Smooth muscle cell of the brain vasculature (primary cell): Measurements from ENCODE around the gene AFF4.
A peak's percentile ranks its signal among the peaks of the same experiment; 100 is the strongest.
"Not testable (repeated sequence)": the region's sequence is repeated elsewhere in the genome, so short reads cannot be mapped to it uniquely, and the experiment has no call there.

Source experiments
- DNase-seq: peaks from one replicate; pipeline ENCODE4 v3.0.0-alpha.2; 2012; ENCODE audit warnings: low read depth, low spot score

The AFF4 gene

DNA sequence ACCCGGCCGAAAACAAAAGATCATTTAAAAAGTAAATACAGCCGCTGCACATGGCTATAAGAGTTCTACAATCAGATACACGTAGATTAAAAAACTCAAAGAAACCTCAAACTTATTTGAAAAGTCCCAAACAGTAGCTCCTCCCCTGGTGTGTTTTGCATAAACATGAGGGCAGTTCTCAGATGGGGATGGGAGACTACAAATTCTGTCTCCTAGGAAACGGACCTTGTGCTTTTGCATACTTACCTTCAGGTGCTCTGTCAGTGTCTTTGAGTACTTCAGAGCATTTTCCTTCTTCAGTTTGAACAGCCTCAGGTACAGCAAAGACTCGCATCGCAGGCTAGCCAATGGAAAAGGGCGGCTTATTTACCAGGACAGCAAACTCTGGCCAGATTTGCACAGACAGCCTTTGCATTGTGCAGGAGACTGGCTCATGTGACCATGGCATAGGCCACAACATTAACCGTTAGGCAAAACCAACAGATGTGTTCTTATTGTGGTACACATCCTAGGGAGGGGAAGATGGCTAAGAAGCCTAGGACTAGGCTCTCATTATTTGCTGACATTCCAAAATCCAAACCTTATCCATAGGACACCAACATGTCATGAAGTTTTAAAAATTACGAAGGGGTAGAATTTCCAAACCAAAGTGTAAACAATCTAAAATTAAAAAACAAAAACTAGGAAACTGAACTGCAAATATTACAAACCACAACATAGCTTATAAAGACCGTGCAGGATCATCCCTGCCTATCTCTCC lies 77.2 kb downstream of the AFF4 start:
- no peak for DNase-seq

DNA sequence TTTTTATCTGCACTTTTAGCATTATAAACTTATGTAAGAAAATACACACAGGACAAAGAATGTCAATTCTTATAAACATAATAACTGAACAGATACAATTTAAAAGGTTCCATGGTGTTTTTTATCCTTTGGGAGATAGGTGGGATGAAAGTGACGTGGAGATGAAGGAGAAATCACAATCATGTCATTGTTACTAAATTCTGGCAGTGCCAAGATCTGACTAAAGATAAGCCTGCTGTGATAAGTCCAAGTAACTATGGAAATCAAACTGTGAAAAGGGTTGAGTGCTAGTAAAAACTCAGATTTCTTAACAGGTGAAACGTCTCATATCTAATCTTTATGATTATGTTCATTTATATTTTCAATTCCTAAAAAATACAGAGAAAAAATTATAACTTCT lies 78.9 kb downstream of the AFF4 start:
- DNase-seq: no peak

DNA sequence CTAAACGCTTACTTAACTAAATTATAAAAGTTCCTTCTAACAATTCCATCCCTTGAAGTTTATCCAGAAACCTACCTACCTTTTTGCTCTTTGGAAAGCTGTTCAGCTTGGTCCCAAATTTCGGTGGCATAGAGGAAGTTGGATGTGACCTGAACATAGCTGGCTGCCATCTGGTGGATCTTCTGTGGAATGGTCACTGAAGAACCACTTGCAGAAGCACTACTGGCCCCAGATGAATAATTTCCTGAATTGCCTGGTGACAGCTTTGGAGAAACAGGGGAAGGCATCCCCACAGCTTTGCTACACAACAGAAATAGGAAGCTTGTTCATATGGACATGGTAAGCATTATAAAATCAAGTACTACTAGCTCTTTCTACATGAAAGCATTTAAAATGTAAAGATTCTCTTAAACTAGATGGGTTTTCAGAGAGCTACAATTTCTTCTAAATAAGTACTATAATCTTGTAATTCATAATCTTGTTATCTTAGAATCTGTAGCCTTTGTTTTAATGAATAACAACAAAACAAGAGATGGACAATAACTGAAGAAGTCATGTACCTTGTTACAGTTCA lies 80.1 kb downstream of the AFF4 start:
- DNase-seq: peak; percentile 23

DNA sequence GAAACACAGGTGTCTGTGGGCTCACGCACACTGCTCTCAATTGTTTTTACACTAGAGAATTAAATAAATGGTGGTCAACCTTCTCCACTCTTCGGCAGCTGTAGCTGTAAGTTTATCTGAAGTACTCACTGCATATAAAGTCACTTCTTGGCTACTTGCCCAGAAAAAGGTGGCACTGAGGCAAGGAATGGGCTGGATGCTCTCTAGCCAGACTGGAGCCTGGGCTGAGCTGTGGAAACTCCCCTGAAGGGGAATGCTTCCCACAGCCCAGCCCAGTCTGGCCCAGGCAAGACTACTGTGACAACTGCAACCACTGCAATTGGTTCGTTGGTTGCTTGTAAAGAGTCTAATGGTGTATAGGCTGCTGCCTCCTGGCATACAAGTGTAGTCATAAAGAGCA lies 85.5 kb downstream of the AFF4 start:
- no peak for DNase-seq

DNA sequence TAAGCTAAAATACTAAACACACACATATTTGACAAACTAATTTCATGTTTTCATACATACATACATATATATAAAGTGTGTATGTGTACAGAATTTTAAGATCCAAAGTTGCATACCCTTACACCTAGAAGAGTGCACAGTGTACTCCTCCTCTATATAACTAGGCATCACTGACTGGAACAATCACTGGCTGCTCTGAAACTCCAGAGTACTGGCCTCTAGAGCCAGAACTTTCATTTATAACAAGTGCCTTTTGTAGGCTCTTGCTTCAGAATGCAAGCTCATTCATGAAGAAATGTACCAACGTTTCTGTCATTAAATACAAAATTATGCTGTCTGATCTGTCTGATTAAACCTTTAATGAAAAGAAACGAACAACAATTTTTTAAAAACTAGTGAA lies 86.0 kb downstream of the AFF4 start:
- no peak for DNase-seq

DNA sequence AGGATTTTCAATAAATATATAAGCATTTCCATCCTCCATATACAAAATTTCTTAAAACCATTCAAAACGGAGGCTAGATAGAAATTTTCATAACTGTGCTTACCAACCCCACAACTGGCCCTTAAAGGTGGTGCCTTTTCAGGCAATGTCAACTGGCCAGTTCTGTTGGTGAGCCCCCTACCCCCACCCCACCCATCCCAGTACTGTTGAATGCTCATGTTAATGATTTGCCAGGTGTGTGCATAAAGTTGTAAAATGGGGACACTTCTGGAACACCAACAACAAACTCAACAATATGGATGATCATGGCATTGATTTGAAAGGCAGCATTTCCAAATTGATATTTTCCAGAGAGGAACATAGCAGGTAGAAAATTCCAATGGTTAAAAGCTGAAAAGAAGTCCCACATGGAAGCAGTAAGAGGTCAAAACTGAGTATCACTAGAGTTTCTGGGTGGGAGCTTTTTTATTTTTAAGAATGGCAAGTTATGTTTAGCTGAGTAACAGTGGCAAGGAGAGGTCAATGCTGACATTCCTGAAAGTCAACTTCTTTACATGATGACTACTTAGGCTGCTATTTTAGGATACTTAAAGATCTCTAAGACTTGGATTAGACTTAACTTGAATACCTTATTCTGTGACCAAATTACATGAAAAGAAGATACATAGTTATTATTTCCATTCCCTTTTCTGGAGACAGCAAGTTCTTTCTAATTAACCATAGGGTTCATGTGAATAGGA lies 87.2 kb downstream of the AFF4 start:
- DNase-seq: no peak

DNA sequence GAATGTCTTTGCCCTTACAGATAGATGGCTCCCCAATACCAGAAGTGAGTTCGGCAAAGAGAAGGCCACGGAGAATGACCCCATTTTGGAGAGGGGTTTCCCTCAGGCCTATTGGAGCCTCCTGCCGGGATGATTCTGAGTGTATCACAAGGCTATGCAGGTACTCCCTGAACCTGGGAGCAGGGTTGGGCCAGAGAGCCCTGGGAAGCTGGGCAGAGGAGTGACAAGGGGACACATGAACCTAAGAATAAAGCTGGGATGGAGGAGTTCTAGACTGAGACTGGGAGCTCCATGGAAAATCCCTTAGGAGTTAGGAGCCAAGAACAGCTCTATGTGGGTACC lies 89.5 kb downstream of the AFF4 start:
- DNase-seq: no peak

DNA sequence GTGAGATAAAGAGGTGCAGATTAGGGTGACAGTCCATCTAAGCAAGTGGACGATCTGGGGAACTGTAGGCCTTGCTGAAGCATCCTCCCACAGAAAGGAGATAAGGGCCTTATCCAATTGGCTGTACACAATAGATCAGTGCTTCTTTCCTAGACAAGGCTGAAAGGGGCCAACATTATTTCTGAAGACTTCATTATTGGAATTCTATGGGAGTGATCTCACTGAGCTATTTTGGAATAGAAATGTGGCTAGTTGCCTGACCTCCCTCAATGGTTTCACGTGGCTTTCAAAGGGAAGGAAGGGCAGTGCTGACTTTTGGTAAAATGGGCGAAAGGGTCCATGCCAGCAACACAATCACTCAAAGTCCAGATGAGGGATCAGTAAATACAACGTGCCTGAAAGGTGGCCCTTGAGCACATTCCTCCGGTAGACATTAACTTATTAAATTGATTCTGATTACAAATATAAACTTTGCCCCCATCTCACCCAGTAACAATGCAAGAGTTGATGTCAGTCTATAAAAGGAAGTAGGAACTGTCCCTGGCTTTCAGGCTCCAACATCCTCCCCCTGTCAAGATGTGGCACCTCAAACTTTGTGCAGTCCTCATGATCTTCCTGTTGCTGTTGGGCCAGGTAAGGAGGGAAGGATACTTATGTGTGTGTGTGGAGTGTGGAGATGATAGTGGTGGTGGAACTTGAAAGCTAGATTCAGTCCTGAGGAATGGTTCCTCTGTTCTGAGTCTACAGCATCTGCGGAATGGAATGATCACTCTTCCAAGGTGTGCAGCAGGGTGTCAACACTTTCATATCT lies 90.1 kb downstream of the AFF4 start, which contains the start of gene LEAP2:
LEAP2 (plus strand) TSS at position 550 of the 811 bp plus-strand sequence; CDS start at position 577, 27 bp downstream.
- no peak for DNase-seq

DNA sequence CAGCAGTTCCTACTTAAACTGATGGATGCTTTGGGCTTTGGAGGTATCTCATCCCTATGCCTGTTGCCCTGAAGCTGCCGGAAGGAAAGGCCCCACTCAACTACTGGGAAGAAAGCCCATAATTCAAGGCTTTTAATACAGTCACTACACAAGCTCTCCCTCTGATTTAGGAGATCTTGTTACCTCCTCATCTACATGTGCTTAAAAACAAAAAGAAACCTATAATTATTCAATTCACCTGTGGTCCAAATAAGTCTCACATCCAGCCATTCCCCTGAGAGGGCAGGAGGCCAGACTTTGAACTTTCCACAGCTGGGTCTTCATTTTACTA lies 90.7 kb downstream of the AFF4 start:
- no peak for DNase-seq

DNA sequence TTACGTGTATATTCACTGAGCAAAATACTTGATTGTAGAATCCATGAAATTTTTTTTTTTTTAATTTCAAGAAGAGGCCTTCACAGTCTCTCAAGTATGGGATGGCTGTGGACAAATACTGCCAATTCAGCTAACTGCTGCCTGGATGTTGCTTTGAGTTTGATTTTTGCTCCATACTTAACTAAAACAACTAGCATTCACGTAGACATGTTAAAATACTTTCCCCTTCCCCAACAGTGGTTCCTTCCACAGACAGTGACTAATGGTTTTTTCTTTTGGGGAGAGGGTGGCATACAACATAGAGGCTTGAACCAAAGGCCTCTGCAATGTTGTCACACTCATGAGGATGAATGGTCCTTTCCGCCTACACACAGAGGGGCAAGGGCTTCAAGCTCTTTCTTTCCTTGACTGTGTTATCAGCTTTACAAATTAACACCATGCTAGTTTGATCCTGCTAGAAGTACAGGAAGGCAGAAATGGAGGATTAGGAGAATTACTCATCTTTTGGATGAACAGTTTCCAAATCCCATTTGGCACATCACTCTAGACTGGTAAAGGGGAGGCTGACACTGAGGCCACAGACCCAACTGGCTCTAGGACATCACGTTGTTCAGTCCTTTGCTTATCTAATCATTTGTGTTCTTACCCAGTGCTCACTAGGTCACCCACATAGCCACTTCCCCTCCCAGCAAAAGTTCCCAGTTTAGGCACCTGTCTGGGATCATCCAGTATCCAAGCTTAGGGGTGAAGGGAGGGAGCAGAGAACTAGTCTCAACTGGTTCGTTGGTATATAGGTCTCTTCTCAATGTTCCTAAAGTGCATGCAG lies 91.8 kb downstream of the AFF4 start:
- no peak for DNase-seq

DNA sequence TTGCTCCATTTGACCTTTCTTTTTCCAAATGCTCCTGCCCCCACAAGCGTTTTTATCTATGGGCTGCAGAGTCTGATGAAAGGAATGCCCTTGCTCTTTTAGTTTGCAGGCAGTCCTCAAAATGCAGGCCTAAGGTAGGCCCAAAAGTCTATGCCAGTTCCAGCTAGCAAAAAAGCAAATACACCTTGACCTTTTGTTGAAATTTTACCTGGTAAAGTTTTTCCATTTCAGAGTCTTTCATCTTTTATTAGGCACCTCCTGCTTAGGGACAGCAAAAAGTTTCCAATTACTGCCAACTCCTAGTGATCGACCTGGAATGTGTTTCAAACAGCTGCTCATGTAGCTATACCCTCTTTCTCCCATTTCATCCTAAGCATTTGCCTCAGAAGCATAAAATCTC lies 92.6 kb downstream of the AFF4 start:
- DNase-seq: no peak

DNA sequence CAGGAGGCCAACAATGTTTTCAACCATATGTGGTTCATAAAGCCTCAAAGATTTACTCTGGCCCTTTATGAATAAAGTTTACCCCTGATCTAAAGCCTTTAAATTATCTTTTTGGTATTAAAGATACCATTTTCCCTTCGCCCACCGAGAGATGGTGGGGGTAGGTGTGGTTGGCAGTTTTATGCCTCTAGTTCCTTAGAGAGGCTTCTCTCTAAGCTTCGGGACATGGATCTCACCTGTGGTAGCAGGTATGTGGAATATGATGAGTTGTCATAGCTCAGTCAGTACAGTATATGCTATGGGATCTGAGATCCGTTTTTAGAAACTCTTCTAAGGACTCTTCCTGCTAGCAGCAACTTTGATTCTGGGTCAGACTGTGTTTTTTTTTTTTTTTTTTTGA lies 94.7 kb downstream of the AFF4 start:
- DNase-seq: no peak

DNA sequence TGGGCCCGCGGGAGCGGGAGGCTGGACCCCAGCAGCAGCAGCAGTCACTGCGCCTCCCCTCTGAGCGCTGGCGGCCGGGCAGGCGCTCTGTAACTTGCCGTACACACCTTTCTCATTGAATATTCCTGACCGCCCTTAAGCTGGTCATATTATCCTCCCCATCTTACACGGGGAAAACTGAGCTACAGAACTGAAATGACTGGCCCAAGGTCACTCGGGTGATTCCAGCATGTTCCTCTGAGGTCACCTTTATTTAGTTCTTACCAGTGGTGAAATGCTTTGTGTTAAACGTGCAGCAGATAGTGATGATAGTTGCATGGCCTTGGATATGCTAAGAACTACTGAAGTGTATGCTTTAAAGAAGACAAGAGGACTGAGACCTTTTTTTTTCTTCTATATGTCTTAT lies 96.4 kb downstream of the AFF4 start:
- DNase-seq: no peak

DNA sequence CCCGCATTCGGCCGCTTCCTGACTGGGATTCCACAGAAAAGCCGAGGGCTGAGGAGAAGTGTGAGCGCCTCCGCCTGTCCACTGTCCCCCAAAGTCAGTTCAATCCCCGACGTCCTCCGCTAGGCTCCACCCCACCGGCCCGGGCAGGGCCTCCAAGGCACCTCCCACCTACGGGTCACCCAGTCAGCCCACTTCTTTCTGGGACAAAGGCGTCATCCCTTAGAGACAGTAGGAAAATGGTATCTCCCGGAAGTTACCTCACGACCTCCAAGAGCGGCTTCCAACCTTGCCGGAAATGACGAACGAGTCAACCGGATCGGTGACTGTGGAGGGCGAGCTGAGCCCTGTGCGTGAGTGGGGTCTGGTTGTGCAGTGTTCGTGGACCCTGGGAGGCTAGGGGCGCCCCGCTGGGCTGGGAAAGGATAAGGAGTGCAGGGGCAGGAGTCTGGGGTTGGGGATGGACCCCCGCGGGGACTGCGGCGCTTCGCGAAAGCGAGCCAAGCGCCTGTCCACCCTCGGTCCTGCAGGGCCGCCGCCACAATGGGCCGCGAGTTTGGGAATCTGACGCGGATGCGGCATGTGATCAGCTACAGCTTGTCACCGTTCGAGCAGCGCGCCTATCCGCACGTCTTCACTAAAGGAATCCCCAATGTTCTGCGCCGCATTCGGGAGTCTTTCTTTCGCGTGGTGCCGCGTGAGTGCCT lies 96.9 kb downstream of the AFF4 start, which contains the start of the genes GDF9 and UQCRQ:
GDF9 (minus strand) TSS at position 128 of the 704 bp plus-strand sequence. CDS start 1,936 bp downstream, outside the sequence.
UQCRQ (plus strand) TSS at position 301 of the 704 bp plus-strand sequence; CDS start at position 541, 240 bp downstream.
- DNase-seq: peak; percentile 99

DNA sequence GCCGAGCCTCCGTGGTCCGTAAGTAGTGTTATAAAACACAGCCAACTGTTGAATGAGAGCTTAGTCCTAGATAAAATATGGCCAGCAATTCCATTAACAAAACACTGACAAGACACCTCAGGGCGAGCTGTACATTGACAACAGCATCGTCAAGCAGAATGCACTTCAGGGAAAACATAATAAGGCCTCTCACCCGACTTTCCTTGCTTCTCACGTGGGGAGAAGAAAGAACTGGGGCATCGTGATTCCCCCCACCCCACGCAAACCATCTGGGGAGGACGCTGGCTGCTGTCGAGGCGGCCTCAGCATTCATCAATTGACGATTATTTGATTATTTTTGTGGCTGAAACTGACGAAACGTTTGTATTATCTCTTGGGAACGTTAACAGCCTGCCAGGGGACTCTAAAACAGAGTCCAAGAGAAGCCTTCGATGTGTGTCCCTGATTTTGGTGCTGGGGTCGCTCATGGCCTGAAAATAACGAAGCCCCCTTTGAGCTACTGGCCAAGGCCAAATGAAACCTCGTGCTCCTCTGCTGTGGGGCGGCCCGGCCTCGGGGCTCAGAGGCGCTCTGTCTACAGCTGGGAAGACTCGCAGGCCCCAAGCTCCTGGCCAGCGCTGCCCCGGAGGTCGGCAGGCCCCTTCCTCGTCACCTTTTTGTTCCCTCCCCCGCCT lies 97.6 kb downstream of the AFF4 start:
- no peak for DNase-seq

DNA sequence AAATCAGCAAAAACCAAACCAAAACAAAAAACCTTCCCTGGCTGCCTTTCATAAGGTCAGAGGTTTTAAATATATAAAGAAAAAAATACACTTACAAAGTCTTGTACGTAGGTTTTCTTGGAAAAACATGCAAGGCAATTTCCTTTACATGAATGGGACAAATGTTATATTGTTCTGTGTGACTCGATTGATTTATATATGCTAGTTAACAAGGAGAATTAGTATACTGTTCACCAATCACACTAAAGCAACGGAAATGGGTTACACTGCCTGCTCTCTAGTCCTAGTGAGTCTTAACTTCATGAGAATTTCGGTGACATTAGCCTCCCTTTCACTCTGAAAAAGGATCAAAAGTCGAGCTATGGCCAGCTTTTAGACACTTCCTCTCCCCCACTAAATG lies 102.7 kb downstream of the AFF4 start:
- no peak for DNase-seq

DNA sequence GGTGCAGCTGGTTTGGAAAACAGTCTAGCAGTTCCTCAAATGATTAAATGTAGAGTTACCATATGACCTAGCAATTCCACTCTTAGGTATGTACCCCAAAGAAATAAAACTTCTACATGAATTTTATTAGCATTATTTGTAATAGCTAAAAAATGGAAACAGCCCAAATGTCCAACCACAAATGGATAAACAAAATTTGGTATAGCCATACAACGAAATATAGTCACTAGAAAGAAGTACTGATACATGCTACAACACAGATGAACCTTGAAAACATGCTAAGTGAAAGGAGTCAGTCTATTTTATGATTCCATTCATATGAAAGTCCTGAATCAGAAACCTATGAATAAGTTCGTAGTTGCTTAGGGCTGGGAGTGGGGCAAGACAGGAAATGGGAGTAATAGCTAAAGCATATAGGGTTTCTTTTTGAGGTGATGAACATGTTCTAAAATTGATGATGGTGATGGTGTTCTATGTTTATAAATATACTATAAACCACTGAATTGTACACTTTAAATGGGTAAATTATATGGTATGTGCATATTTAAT lies 103.5 kb downstream of the AFF4 start:
- no peak for DNase-seq

DNA sequence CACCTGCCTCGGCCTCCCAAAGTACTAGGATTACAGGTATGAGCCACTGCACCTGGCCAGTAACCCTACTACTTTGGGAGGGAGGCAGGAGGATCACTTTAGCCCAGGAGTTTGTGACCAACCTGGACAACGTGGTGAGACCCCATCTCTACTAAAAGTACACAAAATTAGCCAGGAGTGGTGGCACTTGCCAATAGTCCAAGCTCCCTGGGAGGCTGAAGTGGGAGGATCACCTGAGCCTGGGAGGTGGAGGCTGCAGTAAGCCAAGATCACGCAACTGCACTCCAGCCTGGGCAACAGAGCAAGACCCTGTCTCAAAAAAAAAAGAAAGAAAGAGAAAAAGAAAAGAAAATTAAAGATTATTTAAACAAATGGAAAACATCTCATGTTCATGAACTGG lies 107.4 kb downstream of the AFF4 start:
- no peak for DNase-seq

DNA sequence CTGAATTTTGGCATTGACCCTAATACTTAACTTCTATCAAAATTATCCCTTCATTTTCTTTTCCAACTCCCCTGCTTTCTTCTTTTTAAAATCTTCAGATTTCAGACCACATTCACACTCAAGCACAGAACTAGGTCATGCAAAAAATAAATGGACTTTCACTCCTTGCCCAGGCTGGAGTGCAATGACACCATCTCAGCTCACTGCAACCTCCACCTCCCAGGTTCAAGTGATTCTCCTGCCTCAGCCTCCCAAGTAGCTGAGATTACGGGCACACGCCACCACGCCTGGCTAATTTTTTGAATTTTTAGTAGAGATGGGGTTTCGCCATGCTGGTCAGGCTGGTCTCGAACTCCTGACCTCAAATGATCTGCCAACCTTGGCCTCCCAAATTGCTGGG lies 108.4 kb downstream of the AFF4 start:
- DNase-seq: not testable (repeated sequence)

DNA sequence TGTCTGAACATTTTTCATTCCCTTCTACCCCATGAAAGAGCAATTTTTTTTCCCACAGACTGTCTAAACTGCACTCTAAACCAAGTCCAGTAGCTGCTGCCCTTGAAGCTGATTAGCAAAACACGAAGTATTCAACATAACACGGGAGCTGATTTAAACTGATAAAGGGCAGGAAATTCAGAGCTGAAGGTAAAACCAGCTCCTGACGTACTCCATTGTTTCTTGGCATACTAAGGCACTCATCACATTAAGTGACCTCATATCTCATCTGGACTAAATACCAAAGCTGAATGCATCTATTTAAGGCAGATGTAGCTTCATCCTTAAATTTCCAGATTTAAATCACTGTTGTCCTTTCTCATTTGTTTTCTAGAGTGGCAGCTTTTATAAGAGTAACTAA lies 109.1 kb downstream of the AFF4 start:
- DNase-seq: no peak
